Natural killer cell (primary cell): ENCODE measurements around the gene NAGLU. TPM values are rescaled to one million over a fixed set of nuclear protein-coding genes. Genes with fewer than 3 reads are reported as not detected.

Experiments
- ATAC-seq, 3 donors: fragments of 150-1000 bp in 2 of 3; fragments of 200-7000 bp in 1 of 3; cut with Tn5 transposase; 1 replicate in 1 of 3; 2 replicates in 2 of 3; pipeline ENCODE4 v1.10.0; 2021; ENCODE audit warnings: mild to moderate bottlenecking in 2 of 3, moderate library complexity in 2 of 3
- DNase-seq, 2 donors: peaks; one replicate each; pipeline versions ENCODE4 v3.0.0 to v3.0.0-alpha.2; 2013 to 2021; ENCODE audit warnings: mixed read lengths in 1 of 2
- H3K27ac ChIP-seq: one replicate; pipeline ENCODE4 v1.5.1; 2013; ENCODE audit warnings: mild to moderate bottlenecking, low read length
- H3K27me3 ChIP-seq: one replicate; pipeline ENCODE4 v1.6.1; 2013; ENCODE audit warnings: low read length; ENCODE audit not compliant: control insufficient read depth, insufficient read depth
- H3K36me3 ChIP-seq: one replicate; pipeline ENCODE4 v1.6.1; 2013; ENCODE audit warnings: low read length; ENCODE audit not compliant: control insufficient read depth, insufficient read depth
- H3K4me1 ChIP-seq: one replicate; pipeline ENCODE4 v1.6.1; 2013; ENCODE audit warnings: low read length; ENCODE audit not compliant: control insufficient read depth, insufficient read depth
- H3K4me3 ChIP-seq: one replicate; pipeline ENCODE4 v1.5.1; 2013; ENCODE audit warnings: low read length
- H3K9me3 ChIP-seq: one replicate; pipeline ENCODE4 v1.6.1; 2013; ENCODE audit warnings: low read length; ENCODE audit not compliant: control insufficient read depth, insufficient read depth
- H3K27ac Mint-ChIP-seq, 2 donors: one replicate each; pipeline ENCODE4 v1.8.0; 2022; ENCODE audit warnings: mild to moderate bottlenecking in 2 of 2, mixed read lengths in 2 of 2, moderate library complexity in 1 of 2
- H3K27me3 Mint-ChIP-seq, 2 donors: one replicate each; pipeline ENCODE4 v1.8.0; 2022; ENCODE audit warnings: low read depth in 2 of 2, mixed read lengths in 2 of 2
- H3K36me3 Mint-ChIP-seq: one replicate; pipeline ENCODE4 v1.8.0; 2022; ENCODE audit warnings: mixed read lengths
- H3K4me1 Mint-ChIP-seq, 2 donors: one replicate each; pipeline ENCODE4 v1.8.0; 2022; ENCODE audit warnings: mixed read lengths in 2 of 2
- H3K4me3 Mint-ChIP-seq: one replicate; pipeline ENCODE4 v1.8.0; 2022; ENCODE audit warnings: mild to moderate bottlenecking, moderate library complexity, mixed read lengths
- H3K9me3 Mint-ChIP-seq, 2 donors: one replicate each; pipeline ENCODE4 v1.8.0; 2022; ENCODE audit warnings: mixed read lengths in 2 of 2
- CTCF ChIP-seq: fragments of 200-600 bp; IDR thresholded peaks from one replicate; pipeline ENCODE4 v1.8.0; 2022; ENCODE audit warnings: antibody characterized with exemption
- WGBS: methylation state at CpG from one replicate; pipeline ENCODE4 v1.1.7; 2013; ENCODE audit warnings: missing lambda C conversion rate; ENCODE audit not compliant: insufficient coverage; 5-methylcytosine and 5-hydroxymethylcytosine counted together
- intact Hi-C: fragments of 100-400 bp; cut with micrococcal nuclease; formaldehyde crosslinking; loops from one replicate; pipeline ENCODE4 v1.14.2; 2022
- total RNA-seq, 4 donors: library from RNA; stranded (reverse); fragments of 120-200 nt in 1 of 4; gene quantifications; one replicate each; pipeline versions ENCODE4 v1.2.3 to v1.2.4, GENCODE V29; 2013 to 2022

NAGLU gene
- total RNA-seq, 3 donors from 2014 or later (not counting 1 experiment from before 2014, with no cell fraction given): 34.8 to 44.3 (median 36.4) TPM

- Histone ChIP-seq H3K4me1 (peaks cover 51% of the 10 kb centered on the region), H3K27me3 (no peaks in the 10 kb centered on the region), H3K9me3 (no peaks in the 10 kb centered on the region), H3K36me3 (no peaks in the 10 kb centered on the region), H3K4me3 (no peak overlapping the region), H3K27ac (no peak overlapping the region)
- H3K4me1 Mint-ChIP-seq: peaks cover 35 to 51% of the 10 kb centered on the region in 2 donors
- H3K36me3 Mint-ChIP-seq: no peaks in the 10 kb centered on the region
- H3K4me3 Mint-ChIP-seq: peak overlapping the region; percentile 85
- TF ChIP-seq CTCF: no peak
- peak overlapping the region; percentile 80 to 86 for H3K27ac Mint-ChIP-seq
- WGBS: 86% methylated on average over 1 of the region's 2 CpGs
- no peak for DNase-seq
- no peaks in the 10 kb centered on the region for H3K9me3 Mint-ChIP-seq
- no peak for ATAC-seq
- H3K27me3 Mint-ChIP-seq: no peaks in the 10 kb centered on the region
- intact Hi-C loops: loop anchor here (2.0 kb wide), 1 partner anchor 46 kb away; no protein-coding TSS in a partner anchor
These were observed 5.0 kb upstream of the NAGLU start for GRCh38 chr17:42530952-42531454.

- Histone ChIP-seq H3K36me3 (no peaks in the 10 kb centered on the region), H3K9me3 (no peaks in the 10 kb centered on the region), H3K27me3 (no peaks in the 10 kb centered on the region), H3K4me1 (peaks cover 54% of the 10 kb centered on the region), H3K27ac (peak overlapping the region; percentile 49), H3K4me3 (peak overlapping the region; percentile 33)
- peak overlapping the region; percentile 80 to 86 for H3K27ac Mint-ChIP-seq
- no peaks in the 10 kb centered on the region for H3K27me3 Mint-ChIP-seq
- no peaks in the 10 kb centered on the region for H3K9me3 Mint-ChIP-seq
- WGBS: 12% methylated on average over 60 of the region's 60 CpGs
- peak; percentile 48 to 74 for DNase-seq
- peak overlapping the region; percentile 85 for H3K4me3 Mint-ChIP-seq
- H3K4me1 Mint-ChIP-seq: peaks cover 35 to 55% of the 10 kb centered on the region in 2 donors
- peak; percentile 27 to 49 (median 45) for ATAC-seq
- peak; percentile 19 for TF ChIP-seq CTCF
- no peaks in the 10 kb centered on the region for H3K36me3 Mint-ChIP-seq
- intact Hi-C loops: loop anchor here (2.0 kb wide), 1 partner anchor 47 kb away; no protein-coding TSS in a partner anchor
These were observed 4.3 kb upstream of the NAGLU start for GRCh38 chr17:42531455-42532354.

- H3K9me3 Mint-ChIP-seq: no peaks in the 10 kb centered on the region
- no peaks in the 10 kb centered on the region for H3K36me3 Mint-ChIP-seq
- intact Hi-C loops: loop anchor here (2.0 kb wide), 1 partner anchor 19 kb away; no protein-coding TSS in a partner anchor
- H3K27ac Mint-ChIP-seq: peak overlapping the region; percentile 75 to 83
- H3K27me3 Mint-ChIP-seq: no peaks in the 10 kb centered on the region
- Histone ChIP-seq H3K27ac (peak overlapping the region; percentile 77), H3K4me1 (peaks cover 40% of the 10 kb centered on the region), H3K4me3 (peak overlapping the region; percentile 50), H3K36me3 (peaks cover 5% of the 10 kb centered on the region), H3K27me3 (no peaks in the 10 kb centered on the region), H3K9me3 (no peaks in the 10 kb centered on the region)
- H3K4me1 Mint-ChIP-seq: peaks cover 31 to 52% of the 10 kb centered on the region in 2 donors
- peak overlapping the region; percentile 88 for H3K4me3 Mint-ChIP-seq
- peak in 1 of 3 donors; percentile 11 for ATAC-seq
- WGBS: 49% methylated on average over 26 of the region's 26 CpGs
- TF ChIP-seq CTCF: no peak
- DNase-seq: no peak
These were observed 640 bp upstream of the NAGLU start for GRCh38 chr17:42535155-42536047.
